CD4-positive, alpha-beta T cell (primary cell): ENCODE data around the gene ANKRD33B. TPM values are rescaled to one million over a fixed set of nuclear protein-coding genes. Genes with fewer than 3 reads are reported as not detected.

Source experiments
- ATAC-seq: fragments of 200-7000 bp; cut with Tn5 transposase; one replicate; pipeline ENCODE4 v1.10.0; 2022; ENCODE audit warnings: mild to moderate bottlenecking; ENCODE audit not compliant: poor library complexity
- CTCF ChIA-PET: fragments of 350-600 bp; sonication (Branson Sonifier 250); formaldehyde crosslinking; loops from one replicate; lab custom pipeline; 2021; ENCODE audit warnings: antibody characterized with exemption, inconsistent platforms; lab: Charles Lee
- POLR2A ChIA-PET: fragments of 350-600 bp; sonication (Branson Sonifier 250); formaldehyde crosslinking; loops from one replicate; lab custom pipeline; 2021; ENCODE audit warnings: antibody characterized with exemption, inconsistent platforms; lab: Charles Lee
- DNase-seq, 14 experiments: peaks; one replicate each; pipeline ENCODE4 v3.0.0-alpha.2; 2013 to 2020; ENCODE audit warnings: mixed read lengths in 2 of 14
- H3K27ac ChIP-seq, 2 donors: one replicate each; pipeline versions ENCODE4 v1.5.1 to v1.7.0; 2013; ENCODE audit warnings: low read length in 2 of 2, low read depth in 1 of 2, mild to moderate bottlenecking in 1 of 2
- H3K27me3 ChIP-seq, 2 experiments: 1 replicate in 1 of 2; 2 replicates in 1 of 2; pipeline versions ENCODE4 v1.6.1 to v1.7.0; 2013; ENCODE audit warnings: low read length in 2 of 2, control low read depth in 1 of 2, mild to moderate bottlenecking in 1 of 2, moderate library complexity in 1 of 2; ENCODE audit not compliant: insufficient read depth in 2 of 2, control insufficient read depth in 1 of 2
- H3K36me3 ChIP-seq: one replicate; pipeline ENCODE4 v1.6.1; 2013; ENCODE audit warnings: low read length, control low read depth; ENCODE audit not compliant: insufficient read depth
- H3K4me1 ChIP-seq: one replicate; pipeline ENCODE4 v1.6.1; 2013; ENCODE audit warnings: low read length, control low read depth; ENCODE audit not compliant: insufficient read depth
- H3K4me3 ChIP-seq: one replicate; pipeline ENCODE4 v1.5.1; 2013; ENCODE audit warnings: mild to moderate bottlenecking, low read length, moderate library complexity
- H3K9me3 ChIP-seq, 2 experiments: 1 replicate in 1 of 2; 2 replicates in 1 of 2; pipeline versions ENCODE4 v1.6.1 to v1.7.0; 2013; ENCODE audit warnings: low read length in 2 of 2, mild to moderate bottlenecking in 2 of 2, control low read depth in 1 of 2, moderate library complexity in 1 of 2; ENCODE audit not compliant: control insufficient read depth in 1 of 2, insufficient read depth in 1 of 2
- H3K27ac Mint-ChIP-seq: one replicate; pipeline ENCODE4 v1.8.0; 2020; ENCODE audit warnings: mixed read lengths
- H3K27me3 Mint-ChIP-seq: one replicate; pipeline ENCODE4 v1.8.0; 2021; ENCODE audit warnings: mixed read lengths
- H3K36me3 Mint-ChIP-seq: one replicate; pipeline ENCODE4 v1.8.0; 2021; ENCODE audit warnings: low read depth, mixed read lengths
- H3K4me1 Mint-ChIP-seq: one replicate; pipeline ENCODE4 v1.8.0; 2021; ENCODE audit warnings: low read depth, mixed read lengths
- H3K4me3 Mint-ChIP-seq: one replicate; pipeline ENCODE4 v1.8.0; 2020; ENCODE audit warnings: mild to moderate bottlenecking, mixed read lengths
- H3K9me3 Mint-ChIP-seq: one replicate; pipeline ENCODE4 v1.8.0; 2020; ENCODE audit warnings: mixed read lengths
- CTCF ChIP-seq: fragments of 200-600 bp; IDR thresholded peaks from one replicate; pipeline ENCODE4 v1.8.0; 2022; ENCODE audit warnings: antibody characterized with exemption, mild to moderate bottlenecking
- intact Hi-C, 2 experiments: fragments of 100-400 bp; cut with DNase I in 1 of 2; cut with micrococcal nuclease in 1 of 2; formaldehyde crosslinking; loops; one replicate each; pipeline versions ENCODE4 v1.15.1 to v1.9.0; 2023 to 2025; cut with DNase I, micrococcal nuclease
- total RNA-seq, 174 experiments: library from RNA in 2 of 174; stranded (reverse) in 2 of 174; gene quantifications; one replicate each; pipeline ENCODE4 v1.2.3 and lab custom pipeline; 2021 to 2026

ANKRD33B gene
- total RNA-seq, 2 experiments from 2014 or later = 0.99 to 1.3 TPM

GRCh38 chr5:10666531-10667299 is 102.8 kb downstream of the ANKRD33B start:
- Mint-ChIP-seq H3K27ac (no peak overlapping the region), H3K4me3 (no peak overlapping the region), H3K27me3 (no peaks in the 10 kb centered on the region), H3K4me1 (no peaks in the 10 kb centered on the region), H3K9me3 (no peaks in the 10 kb centered on the region), H3K36me3 (no peaks in the 10 kb centered on the region)
- POLR2A ChIA-PET = no interaction called here
- intact Hi-C loops = no loop called here
- no peaks in the 10 kb centered on the region for H3K4me1 ChIP-seq
- H3K9me3 ChIP-seq = no peaks in the 10 kb centered on the region
- H3K27me3 ChIP-seq = no peaks in the 10 kb centered on the region
- DNase-seq = no peak
- H3K27ac ChIP-seq = no peak overlapping the region
- CTCF ChIA-PET = no interaction called here
- ATAC-seq = no peak
- H3K36me3 ChIP-seq = no peaks in the 10 kb centered on the region
- no peak for TF ChIP-seq CTCF
- no peak overlapping the region for H3K4me3 ChIP-seq

GRCh38 chr5:10667431-10668057 is 103.7 kb downstream of the ANKRD33B start:
- no peak overlapping the region for H3K27ac ChIP-seq
- intact Hi-C loops = no loop called here
- no peaks in the 10 kb centered on the region for H3K27me3 ChIP-seq
- Mint-ChIP-seq H3K4me1 (no peaks in the 10 kb centered on the region), H3K4me3 (no peak overlapping the region), H3K36me3 (no peaks in the 10 kb centered on the region), H3K27me3 (no peaks in the 10 kb centered on the region), H3K9me3 (no peaks in the 10 kb centered on the region), H3K27ac (no peak overlapping the region)
- no peaks in the 10 kb centered on the region for H3K4me1 ChIP-seq
- CTCF ChIA-PET = no interaction called here
- H3K36me3 ChIP-seq = no peaks in the 10 kb centered on the region
- H3K4me3 ChIP-seq = no peak overlapping the region
- TF ChIP-seq CTCF = no peak
- no peaks in the 10 kb centered on the region for H3K9me3 ChIP-seq
- POLR2A ChIA-PET = no interaction called here
- DNase-seq (no peak), ATAC-seq (no peak)

GRCh38 chr5:10668697-10669096 is 104.8 kb downstream of the ANKRD33B start:
- no peak overlapping the region for H3K27ac Mint-ChIP-seq
- DNase-seq (no peak), ATAC-seq (no peak)
- no peak for TF ChIP-seq CTCF
- H3K27me3 Mint-ChIP-seq = no peaks in the 10 kb centered on the region
- H3K27me3 ChIP-seq = no peaks in the 10 kb centered on the region
- no peaks in the 10 kb centered on the region for H3K4me1 ChIP-seq
- H3K27ac ChIP-seq = no peak overlapping the region
- intact Hi-C loops = no loop called here
- H3K4me3 ChIP-seq = no peak overlapping the region
- no peaks in the 10 kb centered on the region for H3K4me1 Mint-ChIP-seq
- peaks cover 0 to 4% of the 10 kb centered on the region in 2 experiments for H3K9me3 ChIP-seq
- ChIA-PET CTCF (no interaction called here), POLR2A (no interaction called here)
- H3K4me3 Mint-ChIP-seq = no peak overlapping the region
- H3K36me3 ChIP-seq = no peaks in the 10 kb centered on the region
- H3K9me3 Mint-ChIP-seq = no peaks in the 10 kb centered on the region
- H3K36me3 Mint-ChIP-seq = no peaks in the 10 kb centered on the region
